H54 (cell line): Measurements from ENCODE around the gene TENT5C.

Source experiments
- DNase-seq: peaks from one replicate; pipeline ENCODE4 v3.0.0; 2011; ENCODE audit warnings: low spot score, mixed read lengths; ENCODE audit not compliant: insufficient read length
- FAIRE-seq: peaks from 3 replicates; lab custom pipeline; 2011; peaks lifted over from hg19 to GRCh38; lab: Jason Lieb, UNC
- POLR2A ChIP-seq: IDR thresholded peaks from 2 replicates; pipeline ENCODE4 v1.6.1; 2011; ENCODE audit warnings: low read depth, mild to moderate bottlenecking, low read length

Gene TENT5C

GRCh38 chr1:117660271-117660965 is 54.6 kb downstream of the TENT5C start:
- FAIRE-seq (no peak), DNase-seq (no peak)
- TF ChIP-seq POLR2A: no peak

DNA sequence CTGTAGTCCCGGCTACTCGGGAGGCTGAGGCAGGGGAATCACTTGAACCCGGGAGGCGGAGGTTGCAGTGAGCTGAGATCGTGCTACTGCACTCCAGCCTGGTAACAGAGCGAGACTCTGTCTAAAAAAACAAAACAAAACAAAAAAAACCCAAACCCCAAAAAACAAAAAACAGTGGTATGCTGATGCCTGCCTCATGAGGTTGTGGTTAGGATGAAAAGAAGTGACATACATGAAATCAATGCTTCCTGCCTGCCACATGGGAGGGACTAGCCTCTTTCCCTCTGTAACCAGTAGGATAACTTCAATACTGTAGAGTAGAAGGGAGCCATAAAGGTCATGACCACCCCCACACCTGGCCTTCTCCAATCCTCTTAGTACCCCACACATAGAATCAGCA is 55.2 kb downstream of the TENT5C start:
- no peak for DNase-seq
- TF ChIP-seq POLR2A: no peak
- FAIRE-seq: no peak

GRCh38 chr1:117662667-117663066 is 56.8 kb downstream of the TENT5C start:
- no peak for DNase-seq
- no peak for FAIRE-seq
- TF ChIP-seq POLR2A: no peak

DNA sequence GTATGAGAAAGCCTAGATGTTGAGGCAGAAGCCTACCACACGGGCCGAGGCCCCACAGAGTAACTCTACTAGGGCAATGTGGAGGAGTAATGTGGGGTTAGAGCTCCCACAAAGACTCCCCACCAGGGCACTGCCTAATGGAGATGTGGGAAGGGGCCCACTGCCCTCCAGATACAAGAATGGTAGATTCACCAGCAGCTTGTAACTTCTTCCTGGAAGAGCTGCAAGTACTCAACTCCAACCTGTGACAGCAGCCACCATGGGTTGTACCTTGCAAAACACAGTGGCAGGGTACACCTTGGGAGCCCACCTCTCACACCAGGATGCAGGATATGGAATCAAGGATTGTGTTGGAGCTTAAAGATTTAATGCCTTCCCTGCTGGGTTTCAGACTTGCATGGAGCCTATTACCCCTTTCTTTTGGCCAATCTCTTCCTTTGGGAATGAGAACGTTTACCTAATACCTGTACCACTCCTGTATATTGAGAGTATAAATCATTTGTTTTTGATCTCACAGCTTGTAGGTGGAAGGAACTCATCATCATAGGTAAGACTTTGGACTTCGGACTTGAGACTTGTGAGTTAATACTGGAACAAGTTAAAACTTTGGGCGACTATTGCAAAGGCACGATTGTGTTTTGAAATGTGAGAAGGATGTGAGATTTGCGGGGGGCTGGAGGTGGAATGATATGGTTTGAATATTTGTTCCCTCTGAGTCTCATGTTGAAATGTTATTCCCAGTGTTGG is 57.5 kb downstream of the TENT5C start:
- no peak for DNase-seq
- FAIRE-seq: no peak

DNA sequence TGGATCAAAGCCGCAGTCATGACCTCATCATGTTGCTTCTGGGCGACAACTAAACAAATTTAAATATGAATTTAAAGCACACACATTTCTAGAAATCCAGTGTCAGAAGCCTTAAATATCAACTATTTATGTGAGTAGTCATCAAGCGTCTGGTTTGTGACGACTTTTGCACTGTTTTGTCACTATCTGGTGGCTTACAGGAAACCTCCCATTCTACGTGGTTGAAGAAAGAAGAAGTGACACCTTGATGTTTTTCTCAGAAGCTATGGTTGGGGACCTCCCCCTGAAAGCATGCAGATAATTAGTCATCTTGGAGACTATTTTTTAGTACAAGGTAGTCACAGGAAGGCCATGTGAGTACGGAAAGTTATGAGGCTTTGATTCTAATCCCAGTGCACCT is 58.5 kb downstream of the TENT5C start:
- FAIRE-seq (no peak), DNase-seq (no peak)

More for the DNA sequence above, 57.5 kb downstream of the TENT5C start:
- no peak for TF ChIP-seq POLR2A

DNA sequence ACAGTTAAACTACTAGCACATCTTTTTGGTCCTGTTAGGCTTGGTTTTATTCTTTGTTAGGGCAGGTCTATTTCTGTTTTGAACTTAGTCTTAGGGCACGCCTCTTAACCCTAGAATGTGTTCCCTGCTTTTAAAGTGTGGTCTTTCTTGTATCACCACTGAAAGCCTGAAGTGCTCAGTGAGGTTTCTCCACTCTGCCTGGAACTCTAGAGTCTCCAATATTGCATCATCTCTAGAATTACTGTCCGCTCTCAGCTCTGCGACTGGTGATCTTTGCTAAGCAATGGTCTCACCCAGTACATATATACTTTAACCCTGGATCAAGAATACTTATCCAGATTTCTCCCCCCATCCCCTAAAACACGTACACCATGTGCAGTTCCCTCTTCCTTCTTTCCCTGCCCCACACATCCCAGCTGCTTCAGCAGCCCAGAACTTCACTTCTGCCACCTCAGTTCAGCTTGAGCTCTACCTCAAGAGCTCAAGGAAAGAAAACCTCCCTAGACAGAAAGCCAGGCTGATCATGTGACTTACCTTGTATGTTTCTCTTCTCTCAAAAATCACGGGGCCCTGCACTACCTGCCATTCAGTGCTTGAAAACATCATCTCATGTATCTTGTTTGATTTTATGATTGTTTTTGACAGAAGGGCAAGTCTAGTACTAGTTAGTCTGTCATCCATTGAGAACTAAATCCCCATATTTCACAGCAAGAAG is 59.9 kb downstream of the TENT5C start:
- DNase-seq (no peak), FAIRE-seq (no peak)
- no peak for TF ChIP-seq POLR2A

More for the DNA sequence above, 58.5 kb downstream of the TENT5C start:
- TF ChIP-seq POLR2A: no peak

- DNase-seq: no peak
- TF ChIP-seq POLR2A: no peak
- FAIRE-seq: no peak
Measured at GRCh38 chr1:117669572-117669971, 63.7 kb downstream of the TENT5C start.

DNA sequence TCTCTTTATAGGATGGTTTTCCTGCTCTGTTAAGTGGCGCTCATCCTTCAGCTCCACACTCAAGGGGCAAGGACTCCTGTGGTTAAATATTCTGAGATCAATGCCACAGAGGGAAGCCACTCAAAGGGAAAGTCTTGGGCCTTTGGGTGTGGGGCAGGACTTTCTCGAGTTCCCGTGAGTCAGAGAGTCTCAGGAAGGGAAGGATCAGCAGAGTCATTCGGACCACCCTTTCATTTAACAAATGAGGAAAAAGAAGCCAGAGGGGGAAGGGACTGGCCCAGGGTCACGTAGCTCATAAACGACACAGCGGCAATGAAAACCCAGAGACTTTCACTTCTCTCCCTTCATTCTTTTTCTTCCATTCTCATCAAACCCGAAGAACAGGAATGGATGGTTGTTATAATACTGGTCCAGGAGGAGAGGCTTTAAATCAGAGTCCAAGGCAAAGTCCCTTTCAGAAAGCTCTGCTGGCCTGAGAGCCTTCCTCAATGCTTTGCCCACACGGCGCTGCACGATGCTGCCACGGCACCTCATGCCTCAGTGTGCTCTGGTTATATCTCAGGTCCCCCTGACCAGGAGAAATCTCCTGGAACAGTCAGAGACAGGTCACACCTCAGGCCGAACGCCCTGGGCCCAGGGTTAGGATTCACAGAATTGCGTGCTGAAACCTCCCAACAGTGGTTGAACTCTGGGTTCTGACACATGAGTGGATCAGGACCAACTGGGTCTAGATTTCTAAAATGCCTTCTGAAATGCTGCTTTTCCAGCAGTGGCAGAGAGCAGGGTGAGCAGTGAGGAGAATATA is 65.3 kb downstream of the TENT5C start:
- FAIRE-seq (no peak), DNase-seq (no peak)
- no peak for TF ChIP-seq POLR2A

DNA sequence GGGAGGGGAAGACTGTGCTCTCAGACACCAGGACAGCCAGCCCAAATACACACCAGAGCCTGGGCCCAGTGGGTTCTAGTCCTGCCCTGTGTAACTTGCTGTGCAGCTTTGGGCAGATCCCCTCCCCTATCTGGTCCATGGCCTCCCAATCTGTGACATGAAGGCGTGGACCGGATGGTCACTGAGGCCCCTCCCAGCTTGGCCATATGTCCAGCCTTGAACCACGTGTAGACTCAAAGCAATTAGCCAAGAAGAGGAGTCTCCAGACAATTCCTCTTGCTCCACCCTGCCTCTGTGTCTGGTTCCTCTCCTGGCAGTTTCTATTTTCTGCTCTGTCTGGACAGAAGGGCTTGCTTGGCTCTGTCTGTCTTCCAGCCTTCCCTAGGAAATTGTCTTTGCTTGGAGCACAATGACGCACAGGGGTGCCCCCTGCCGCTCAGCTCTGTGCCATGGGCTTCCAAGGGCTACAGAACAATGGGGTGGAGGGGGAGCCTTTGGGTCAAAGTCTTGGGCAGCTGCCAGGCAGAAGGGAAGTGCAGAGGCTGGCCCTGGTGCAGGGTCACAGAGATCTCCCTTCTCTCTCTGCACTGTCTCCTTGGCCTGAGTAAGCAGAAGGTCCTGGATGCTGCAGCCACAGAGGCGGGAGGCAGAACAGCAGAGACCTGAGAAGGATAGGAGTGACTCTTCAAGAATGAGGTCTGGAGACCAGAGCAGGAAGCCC is 66.1 kb downstream of the TENT5C start:
- DNase-seq: no peak
- FAIRE-seq: no peak

GRCh38 chr1:117672756-117673155 is 66.9 kb downstream of the TENT5C start:
- TF ChIP-seq POLR2A: no peak
- FAIRE-seq: no peak
- no peak for DNase-seq

More for the DNA sequence above, 66.1 kb downstream of the TENT5C start:
- TF ChIP-seq POLR2A: no peak

GRCh38 chr1:117673405-117673804 is 67.6 kb downstream of the TENT5C start:
- DNase-seq (no peak), FAIRE-seq (no peak)
- TF ChIP-seq POLR2A: no peak

DNA sequence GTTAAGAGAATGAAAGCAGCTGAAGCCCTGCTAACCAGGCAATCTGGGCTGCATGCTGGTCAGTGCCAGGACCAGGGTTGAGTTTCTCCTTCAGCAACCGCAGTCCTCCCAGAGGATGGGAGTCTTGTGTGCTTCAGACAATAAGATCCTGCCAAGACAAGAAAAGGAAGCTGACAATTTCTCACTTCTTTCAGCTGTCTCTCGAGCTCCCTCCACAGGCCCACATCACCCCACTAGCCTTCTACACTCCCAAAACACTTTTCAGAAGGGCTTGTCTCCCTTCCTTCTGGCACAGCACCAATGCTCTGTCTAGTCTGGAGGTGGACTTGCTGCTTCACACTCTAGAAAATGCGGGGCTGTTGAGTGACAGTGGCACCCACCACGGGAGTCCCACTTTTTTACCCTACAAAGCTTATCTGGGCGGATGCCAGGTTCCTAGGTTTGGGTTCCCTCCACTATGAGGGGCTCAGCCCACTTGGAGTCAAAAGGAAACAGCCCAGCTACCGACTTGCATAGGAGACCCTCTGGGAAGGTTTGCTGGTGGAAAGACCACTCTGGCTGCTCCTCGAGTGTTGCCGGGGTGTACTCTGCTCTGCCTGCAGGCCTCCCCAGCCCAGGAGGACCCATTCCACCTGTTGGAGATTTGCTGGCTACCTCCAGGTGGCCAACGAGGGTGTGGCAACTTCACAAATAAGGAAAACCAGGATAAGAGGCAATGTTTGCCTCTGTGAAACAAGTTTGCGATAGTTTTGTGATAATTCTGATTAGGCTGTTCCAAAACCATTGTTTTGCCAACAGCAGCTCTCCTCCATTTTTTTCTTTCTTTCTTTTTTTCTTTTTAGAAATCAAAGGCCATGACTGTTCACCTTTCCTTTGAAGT is 68.9 kb downstream of the TENT5C start:
- no peak for FAIRE-seq
- no peak for DNase-seq
- TF ChIP-seq POLR2A: no peak
